Measurements from ENCODE around the gene CCDC69.

- TF ChIP-seq POLR2AphosphoS5 (IDR thresholded peaks at IDR 0.05) = no peak
- no peak for TF ChIP-seq CTCF (IDR thresholded peaks at IDR 0.05)
These were observed 86.6 kb downstream of the CCDC69 start for GRCh38 chr5:151137067-151137825.
